ENCODE data around the gene MAML3. TPM values are rescaled to one million over a fixed set of nuclear protein-coding genes. Genes with fewer than 3 reads are reported as not detected.

MAML3 gene
- total RNA-seq, 4 donors from 2014 or later: 18.2 to 42.7 (median 28.6) TPM

GRCh38 chr4:140135529-140136088, 18.4 kb downstream of the MAML3 start:
- H3K27me3 ChIP-seq: no peaks in the 10 kb centered on the region
- no peaks in the 10 kb centered on the region for H3K36me3 ChIP-seq
- no peak for DNase-seq (ENCODE audit: low spot score in 2 of 2)
- H3K4me1 ChIP-seq: peaks cover 4% of the 10 kb centered on the region
- H3K9me3 ChIP-seq: no peaks in the 10 kb centered on the region
- no peak for TF ChIP-seq POLR2A (IDR thresholded peaks at IDR 0.05)
- TF ChIP-seq CTCF (IDR thresholded peaks at IDR 0.05): no peak
- TF ChIP-seq EP300 (IDR thresholded peaks at IDR 0.05): no peak
- TF ChIP-seq POLR2AphosphoS5 (IDR thresholded peaks at IDR 0.05): no peak
- H3K27ac ChIP-seq: no peak overlapping the region
- 51% methylated on average over 8 of the region's 8 CpGs for WGBS
- no peak overlapping the region for H3K4me3 ChIP-seq

DNA sequence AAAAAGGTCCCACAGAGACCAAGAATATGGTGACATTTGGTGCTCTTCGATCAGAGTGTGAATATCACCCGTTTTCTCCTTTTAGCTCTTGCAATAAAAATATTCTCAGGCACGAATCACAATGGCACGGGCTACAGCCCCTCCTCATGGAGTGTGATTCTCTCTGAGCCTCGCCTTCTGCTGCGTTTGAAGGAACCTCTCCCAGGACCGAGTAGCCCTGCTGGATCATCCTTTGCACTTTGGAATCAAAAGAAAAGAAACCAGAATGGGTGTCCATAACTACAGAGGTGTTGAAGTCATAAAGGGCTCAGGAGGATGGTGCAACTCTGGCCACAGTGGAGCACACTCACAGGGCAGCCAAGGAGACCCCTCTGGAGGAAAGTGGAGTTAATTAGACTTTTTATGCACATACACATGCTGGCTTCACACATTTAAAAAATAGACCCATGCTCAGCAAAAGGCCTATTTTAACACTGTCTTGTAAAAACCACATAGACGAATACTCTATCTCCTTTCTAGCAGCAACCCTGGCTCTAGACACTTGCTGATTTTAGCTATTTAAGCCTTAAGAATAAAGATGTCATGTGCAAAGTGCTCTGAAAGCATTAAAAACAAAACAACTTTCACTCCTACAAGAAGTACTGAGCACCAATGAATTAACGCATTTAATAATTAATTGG, 19.1 kb downstream of the MAML3 start:
- no peak for TF ChIP-seq CTCF (IDR thresholded peaks at IDR 0.05)
- TF ChIP-seq POLR2AphosphoS5 (IDR thresholded peaks at IDR 0.05): no peak
- TF ChIP-seq POLR2A (IDR thresholded peaks at IDR 0.05): no peak
- no peak for TF ChIP-seq EP300 (IDR thresholded peaks at IDR 0.05)
- H3K27ac ChIP-seq: no peak overlapping the region
- 91% methylated on average over 9 of the region's 9 CpGs for WGBS

DNA sequence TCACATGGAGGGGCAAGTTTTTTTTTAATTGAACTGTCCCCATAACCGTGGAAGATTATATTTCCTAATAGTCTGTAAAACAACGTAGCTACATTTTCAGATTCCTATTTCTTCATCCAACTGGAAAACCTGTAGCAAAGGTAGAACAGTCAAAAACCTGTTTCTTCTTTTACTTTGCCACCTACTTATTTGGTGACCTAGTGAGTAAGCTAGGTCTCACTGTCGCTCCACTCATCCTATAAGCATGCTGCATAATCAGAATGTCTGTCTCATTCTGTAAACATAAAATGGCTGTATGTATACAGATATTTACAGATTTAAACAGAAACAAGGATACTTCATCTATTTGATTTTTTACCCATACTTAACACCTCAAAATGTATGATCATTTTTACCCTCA, 20.4 kb downstream of the MAML3 start:
- Histone ChIP-seq H3K4me1 (peaks cover 3% of the 10 kb centered on the region), H3K36me3 (no peaks in the 10 kb centered on the region), H3K4me3 (no peak overlapping the region), H3K27ac (no peak overlapping the region), H3K27me3 (no peaks in the 10 kb centered on the region), H3K9me3 (no peaks in the 10 kb centered on the region)
- TF ChIP-seq CTCF (IDR thresholded peaks at IDR 0.05) (no peak), POLR2AphosphoS5 (IDR thresholded peaks at IDR 0.05) (no peak), EP300 (IDR thresholded peaks at IDR 0.05) (no peak), POLR2A (IDR thresholded peaks at IDR 0.05) (no peak)
- DNase-seq (ENCODE audit: low spot score in 2 of 2): no peak
- 92% methylated on average over 3 of the region's 3 CpGs for WGBS

More for the DNA sequence above, 19.1 kb downstream of the MAML3 start:
- DNase-seq (ENCODE audit: low spot score in 2 of 2): no peak
- no peaks in the 10 kb centered on the region for H3K27me3 ChIP-seq
- peaks cover 3% of the 10 kb centered on the region for H3K4me1 ChIP-seq
- no peaks in the 10 kb centered on the region for H3K36me3 ChIP-seq
- H3K4me3 ChIP-seq: no peak overlapping the region
- no peaks in the 10 kb centered on the region for H3K9me3 ChIP-seq

DNA sequence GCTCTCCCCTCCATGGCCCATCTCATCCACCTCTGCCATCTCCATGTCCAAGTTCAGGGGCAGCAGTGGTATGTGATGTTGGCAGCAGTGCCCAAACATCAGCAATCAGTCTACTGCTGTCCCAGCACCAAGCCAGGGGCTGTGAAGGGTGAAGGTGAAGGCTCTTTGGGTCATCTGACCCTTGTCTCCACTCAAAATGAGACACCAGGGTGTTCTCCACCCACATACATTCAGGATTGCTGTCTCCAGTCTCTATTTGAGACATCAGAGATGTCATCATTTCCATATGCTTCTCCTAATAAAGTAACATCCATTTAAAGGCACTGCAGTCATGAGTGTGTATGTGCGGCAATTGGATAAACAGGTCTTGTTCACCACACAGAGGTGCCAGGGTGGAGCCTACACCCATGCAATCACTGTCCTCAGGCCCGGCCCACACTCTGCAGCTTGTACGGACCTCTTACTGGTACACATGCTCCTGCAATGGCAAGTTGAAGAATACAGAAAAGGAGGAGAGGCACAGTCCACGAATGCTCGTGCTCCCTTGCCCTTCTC, 22.2 kb downstream of the MAML3 start:
- H3K4me1 ChIP-seq: peaks cover 3% of the 10 kb centered on the region
- DNase-seq (ENCODE audit: low spot score in 2 of 2): no peak
- no peaks in the 10 kb centered on the region for H3K27me3 ChIP-seq
- H3K36me3 ChIP-seq: no peaks in the 10 kb centered on the region
- no peaks in the 10 kb centered on the region for H3K9me3 ChIP-seq
- TF ChIP-seq EP300 (IDR thresholded peaks at IDR 0.05) (no peak), CTCF (IDR thresholded peaks at IDR 0.05) (no peak), POLR2A (IDR thresholded peaks at IDR 0.05) (no peak), POLR2AphosphoS5 (IDR thresholded peaks at IDR 0.05) (no peak)
- no peak overlapping the region for H3K4me3 ChIP-seq
- H3K27ac ChIP-seq: no peak overlapping the region
- 89% methylated on average over 5 of the region's 5 CpGs for WGBS

DNA sequence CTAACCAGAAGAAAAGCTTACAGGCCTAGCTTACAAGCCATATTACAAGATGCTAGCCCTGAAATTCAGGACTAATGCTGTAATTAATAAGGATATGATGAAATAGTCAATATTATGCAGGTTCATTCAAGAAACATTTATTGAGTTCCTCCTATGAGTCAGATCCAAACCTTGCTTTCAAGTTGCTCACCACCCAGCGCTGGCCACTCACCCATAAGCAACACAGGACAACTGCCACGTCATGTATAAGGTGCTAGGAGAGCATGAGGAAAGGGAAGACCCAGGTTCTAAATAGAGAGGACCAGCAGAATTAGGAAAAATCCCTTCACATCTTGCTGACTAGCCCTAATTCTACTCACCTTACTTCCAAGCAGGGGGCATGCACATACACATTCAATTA, 23.3 kb downstream of the MAML3 start:
- no peaks in the 10 kb centered on the region for H3K36me3 ChIP-seq
- H3K4me3 ChIP-seq: no peak overlapping the region
- TF ChIP-seq POLR2AphosphoS5 (IDR thresholded peaks at IDR 0.05): no peak
- TF ChIP-seq CTCF (IDR thresholded peaks at IDR 0.05): no peak
- TF ChIP-seq EP300 (IDR thresholded peaks at IDR 0.05): no peak
- TF ChIP-seq POLR2A (IDR thresholded peaks at IDR 0.05): no peak
- H3K27ac ChIP-seq: no peak overlapping the region
- H3K27me3 ChIP-seq: no peaks in the 10 kb centered on the region
- 61% methylated on average over 2 of the region's 2 CpGs for WGBS
- peaks cover 3% of the 10 kb centered on the region for H3K4me1 ChIP-seq
- DNase-seq (ENCODE audit: low spot score in 2 of 2): no peak
- no peaks in the 10 kb centered on the region for H3K9me3 ChIP-seq

Data from suprapubic skin (tissue), 4 donors.